Activated gamma-delta T cell (primary cell): Measurements from ENCODE around the gene NXPH3.
"Not testable (repeated sequence)": the region's sequence is repeated elsewhere in the genome, so short reads cannot be mapped to it uniquely, and the experiment has no call there.

ENCODE experiments used
- DNase-seq: peaks from one replicate; lab custom pipeline; 2025; lab: John Stamatoyannopoulos, UW
- total RNA-seq, 2 donors: gene quantifications; one replicate each; lab custom pipeline; 2026; lab: John Stamatoyannopoulos, UW

NXPH3 gene
- 0.05 to 0.13 reads per million in 2 donors for total RNA-seq

GRCh38 chr17:49575679-49576087, at the start of gene NXPH3:
NXPH3 (plus strand) TSS chr17:49575871; CDS start chr17:49576220, 349 bp downstream.
- DNase-seq: no peak

DNA sequence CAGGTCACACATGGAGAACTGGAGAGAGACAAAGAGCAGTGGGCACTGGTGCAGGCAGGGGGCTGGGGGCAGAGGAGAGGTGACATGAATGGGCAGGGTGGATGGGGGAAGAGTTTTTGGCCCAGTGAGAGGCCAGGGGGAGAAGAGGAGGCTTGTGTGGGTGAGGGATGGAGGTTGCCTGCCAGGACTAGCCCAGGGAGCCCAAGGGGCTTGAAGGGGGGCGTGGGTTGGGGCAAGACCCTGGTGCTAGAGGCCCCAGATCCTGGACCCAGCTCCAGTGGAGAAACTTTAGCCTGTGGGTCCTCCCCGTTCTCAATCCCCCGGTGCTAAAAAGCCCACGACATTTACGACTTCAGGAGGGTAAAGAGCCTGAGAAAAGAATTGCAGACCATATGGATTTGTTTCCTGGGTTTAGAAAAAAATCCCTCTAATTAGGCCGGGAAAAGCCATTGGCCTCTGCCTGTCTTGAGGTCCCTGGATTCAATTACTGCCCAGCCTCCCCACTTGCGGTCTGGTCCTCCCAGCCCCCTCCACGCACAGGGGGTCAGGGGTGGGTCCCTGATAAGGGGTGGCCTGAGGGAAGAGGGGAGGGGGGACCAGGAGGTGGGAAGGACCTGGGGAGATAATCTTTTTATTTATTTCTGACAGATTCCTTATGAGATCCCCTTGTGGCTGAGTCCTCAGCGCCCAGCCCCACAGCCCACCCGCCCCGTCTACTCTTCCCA, 47.6 kb upstream of the NXPH3 start:
- DNase-seq: no peak

GRCh38 chr17:49528966-49529365, 46.7 kb upstream of the NXPH3 start:
- no peak for DNase-seq

GRCh38 chr17:49530118-49530517, 45.6 kb upstream of the NXPH3 start:
- no peak for DNase-seq

- DNase-seq: no peak
Measured at GRCh38 chr17:49543860-49544259, 31.8 kb upstream of the NXPH3 start.

GRCh38 chr17:49545007-49545660, 30.5 kb upstream of the NXPH3 start:
- DNase-seq: no peak

DNA sequence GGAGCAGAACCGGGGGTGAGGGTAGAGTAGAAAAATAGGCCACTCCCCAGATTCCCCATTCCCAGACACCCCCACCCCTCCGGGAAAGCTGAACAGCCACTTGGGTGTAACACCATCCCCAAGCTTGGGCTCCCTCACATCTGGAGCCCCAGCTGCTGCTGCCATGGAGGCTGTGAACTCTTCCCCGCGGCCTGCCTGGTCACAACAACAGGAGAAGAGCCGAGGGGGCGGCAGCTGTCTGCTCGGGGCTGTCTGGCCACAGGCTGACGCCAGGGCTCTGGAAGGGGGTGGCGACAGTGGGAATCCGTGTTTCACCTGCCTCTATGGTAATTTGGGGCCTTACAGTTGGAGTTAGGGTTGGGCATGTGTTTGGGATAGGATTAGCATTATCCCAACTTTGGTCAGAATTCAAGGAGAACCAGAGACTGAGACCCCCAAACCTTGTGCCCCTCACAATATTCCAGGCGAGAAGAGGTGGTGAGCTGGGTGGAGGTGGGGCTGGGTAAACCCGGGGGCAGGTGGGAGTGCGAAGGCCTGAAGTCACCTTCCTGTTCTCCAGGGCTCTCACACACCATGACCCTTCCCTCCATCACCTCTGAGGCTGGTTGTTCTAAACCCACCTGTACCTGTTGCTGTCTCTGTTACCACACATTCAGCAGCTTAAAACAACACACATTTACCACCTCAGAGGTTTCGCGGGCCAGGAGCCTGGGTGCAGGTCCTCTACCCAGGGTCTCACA, 29.7 kb upstream of the NXPH3 start:
- no peak for DNase-seq

- no peak for DNase-seq
Measured at GRCh38 chr17:49546546-49547535, 28.8 kb upstream of the NXPH3 start.

DNA sequence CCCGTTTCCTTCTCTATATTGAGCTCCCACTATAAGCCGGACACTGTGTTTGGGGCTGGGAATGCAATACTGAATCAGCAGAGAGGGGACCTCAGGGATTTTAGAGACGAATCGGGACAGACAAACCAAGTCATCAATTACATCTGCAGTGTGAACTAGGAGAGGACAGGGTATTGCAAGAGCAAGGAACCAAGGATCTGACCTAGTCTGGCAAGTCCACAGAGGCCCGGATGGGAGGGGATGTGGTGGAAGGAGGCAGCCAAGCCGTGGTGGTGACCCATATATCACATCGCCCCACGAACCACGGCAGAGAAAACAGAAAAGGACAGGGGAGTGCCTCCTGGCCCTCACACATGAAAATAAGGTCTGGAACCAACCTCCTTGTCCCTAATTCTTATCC, 28.1 kb upstream of the NXPH3 start:
- DNase-seq: no peak

DNA sequence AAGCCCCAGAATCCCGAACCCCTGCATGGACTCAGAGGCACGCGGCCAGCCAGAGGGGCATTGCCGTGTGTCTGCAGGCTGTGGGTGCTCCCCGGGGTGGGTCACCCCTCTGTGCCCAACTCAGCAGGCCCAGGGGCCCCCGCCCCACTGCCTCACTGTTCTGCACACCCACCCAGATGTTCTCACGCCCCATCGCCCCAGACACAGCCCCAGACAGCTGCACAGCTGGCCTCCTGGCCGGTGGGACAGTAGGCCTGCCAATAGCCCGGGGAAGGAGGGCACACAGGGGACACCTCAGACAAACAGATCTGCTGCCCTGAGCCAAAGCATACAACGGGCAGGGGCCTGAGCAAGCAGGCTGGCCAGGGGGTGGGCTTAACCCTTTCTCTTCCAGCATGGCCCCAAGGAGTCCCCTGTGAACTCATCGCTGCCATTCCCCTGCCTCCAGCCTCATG, 27.6 kb upstream of the NXPH3 start:
- no peak for DNase-seq

- DNase-seq: no peak
Measured at GRCh38 chr17:49548506-49549310, 27.0 kb upstream of the NXPH3 start.

DNA sequence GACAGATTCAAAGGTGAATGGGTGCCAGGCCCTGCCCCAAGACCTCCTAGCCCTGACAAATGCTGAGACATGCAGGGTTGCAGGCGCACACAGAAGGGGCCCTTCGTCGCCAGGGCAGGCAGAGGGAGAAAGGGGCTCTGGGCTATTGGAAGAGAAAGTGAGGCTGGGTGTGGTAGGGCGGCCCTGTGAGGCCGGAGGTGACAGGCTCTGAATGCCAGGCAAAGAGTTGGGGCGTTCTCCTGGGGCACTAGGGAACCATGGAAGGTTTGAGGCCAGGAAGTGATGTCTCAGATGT, 26.4 kb upstream of the NXPH3 start:
- no peak for DNase-seq

DNA sequence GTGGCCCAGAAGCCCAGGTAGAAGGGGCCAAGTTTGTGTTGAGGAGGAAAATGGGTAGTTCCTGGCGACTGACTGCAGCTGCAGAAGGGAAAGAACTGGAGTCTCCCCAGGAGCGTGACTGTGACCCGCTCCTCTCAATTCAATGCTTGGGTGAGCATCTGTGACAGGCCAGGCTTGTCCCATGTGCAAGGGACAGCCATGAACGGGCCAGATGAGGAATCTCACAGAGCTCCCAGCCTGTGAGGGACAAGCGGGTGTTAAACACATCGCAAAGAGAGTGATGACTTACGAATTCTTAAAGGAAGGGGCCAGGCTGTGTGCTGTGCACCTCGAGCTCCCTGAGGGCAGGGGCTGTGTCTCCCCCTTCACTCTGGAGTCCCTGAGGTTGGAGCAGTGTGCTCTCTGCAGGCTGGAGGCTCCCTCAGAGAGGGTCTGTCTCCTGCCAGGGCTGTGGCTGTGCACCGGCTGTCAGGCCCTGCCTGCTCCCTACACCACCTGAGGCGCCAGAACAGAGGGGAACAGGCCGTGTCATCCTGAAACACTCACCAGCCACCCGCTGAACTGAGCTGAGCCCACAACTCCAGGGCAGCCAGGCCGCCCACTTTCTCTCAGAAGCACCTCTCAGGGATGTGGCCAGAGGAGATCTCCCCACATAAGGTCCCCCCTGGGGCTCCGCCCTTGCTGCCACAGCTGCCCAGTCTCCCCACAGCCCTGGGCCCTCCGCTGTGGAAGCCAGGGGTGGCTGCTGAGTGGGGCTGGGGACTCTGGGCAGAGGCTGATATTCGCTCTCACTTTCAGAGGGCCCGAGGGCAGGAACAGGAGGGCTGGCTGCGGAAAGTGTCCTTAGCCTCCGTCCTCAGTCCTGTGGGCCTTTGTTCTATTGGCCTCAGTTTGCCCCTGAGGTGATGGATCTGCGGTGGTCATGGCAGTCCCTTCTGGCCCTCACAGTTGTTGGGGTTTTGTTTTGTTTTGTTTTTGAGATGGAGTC, 25.7 kb upstream of the NXPH3 start:
- DNase-seq: no peak

GRCh38 chr17:49550764-49551163, 24.9 kb upstream of the NXPH3 start:
- DNase-seq: not testable (repeated sequence)

- no peak for DNase-seq
Measured at GRCh38 chr17:49551221-49552069, 24.2 kb upstream of the NXPH3 start.

- DNase-seq: no peak
Measured at GRCh38 chr17:49552070-49552751, 23.5 kb upstream of the NXPH3 start.

DNA sequence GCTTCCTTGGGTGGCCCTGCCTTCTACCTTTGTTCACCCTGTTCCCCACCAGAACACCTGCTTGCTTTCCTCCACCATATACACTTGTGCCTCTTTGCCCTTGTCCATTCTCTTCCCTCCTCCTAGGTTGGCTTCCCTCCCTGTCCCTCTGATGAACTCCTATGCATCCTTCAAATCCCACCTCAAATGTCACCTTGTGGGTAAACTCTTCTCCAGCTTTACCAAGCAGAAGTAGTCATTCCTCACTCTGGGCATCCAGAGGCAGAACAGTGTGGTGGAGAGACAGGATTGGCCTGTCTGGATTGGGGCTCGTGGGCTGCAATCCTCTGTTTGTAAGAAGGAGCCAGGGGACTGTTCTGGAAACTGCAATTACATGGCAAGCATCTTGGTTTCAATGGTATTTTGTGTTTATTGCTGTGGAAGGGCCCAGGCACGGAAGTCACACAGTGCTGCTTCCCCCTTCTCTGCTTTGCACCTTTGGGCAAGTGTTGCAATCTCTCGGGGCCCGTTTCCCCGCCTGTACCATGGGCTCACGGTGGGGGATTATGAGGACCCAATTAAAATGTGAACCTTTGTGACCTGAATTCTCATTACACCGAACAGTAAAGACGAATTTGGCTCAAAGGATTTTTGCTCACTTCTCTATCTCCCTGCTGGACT, 21.9 kb upstream of the NXPH3 start:
- DNase-seq: no peak
